ENCODE results near the gene SPEG.
"Not testable (repeated sequence)": the region's sequence is repeated elsewhere in the genome, so short reads cannot be mapped to it uniquely, and the experiment has no call there.

Gene SPEG

GRCh38 chr2:219434718-219435525 is at the start of gene SPEG:
Gene SPEG (plus strand): TSS chr2:219434843. CDS start chr2:219434978, 135 bp downstream.
- no peak for DNase-seq (ENCODE audit: low read depth)

GRCh38 chr2:219384859-219385258 is 49.8 kb upstream of the SPEG start:
- no peak for DNase-seq (ENCODE audit: low read depth)

- DNase-seq (ENCODE audit: low read depth) = no peak
Observed at GRCh38 chr2:219385958-219386520, 48.6 kb upstream of the SPEG start.

GRCh38 chr2:219386532-219387280 is 47.9 kb upstream of the SPEG start:
- DNase-seq (ENCODE audit: low read depth) = peak; percentile 27

- DNase-seq (ENCODE audit: low read depth) = peak; percentile 91
Observed at GRCh38 chr2:219387306-219388120, 47.1 kb upstream of the SPEG start, which contains the start of gene DNPEP. Gene DNPEP (minus strand): TSS chr2:219387912. CDS start chr2:219387794, 118 bp downstream.

- DNase-seq (ENCODE audit: low read depth) = peak; percentile 96
Observed at GRCh38 chr2:219388121-219388906, 46.3 kb upstream of the SPEG start.

- DNase-seq (ENCODE audit: low read depth) = no peak
Observed at GRCh38 chr2:219388907-219389156, 45.8 kb upstream of the SPEG start.

- DNase-seq (ENCODE audit: low read depth) = no peak
Observed at GRCh38 chr2:219392754-219393153, 41.9 kb upstream of the SPEG start.

- not testable (repeated sequence) for DNase-seq (ENCODE audit: low read depth)
Observed at GRCh38 chr2:219395056-219395455, 39.6 kb upstream of the SPEG start.

- no peak for DNase-seq (ENCODE audit: low read depth)
Observed at GRCh38 chr2:219395609-219396008, 39.0 kb upstream of the SPEG start.

GRCh38 chr2:219396863-219397457 is 37.7 kb upstream of the SPEG start:
- DNase-seq (ENCODE audit: low read depth) = no peak

- no peak for DNase-seq (ENCODE audit: low read depth)
Observed at GRCh38 chr2:219398721-219399363, 35.8 kb upstream of the SPEG start.

GRCh38 chr2:219399716-219400478 is 34.7 kb upstream of the SPEG start:
- no peak for DNase-seq (ENCODE audit: low read depth)

- no peak for DNase-seq (ENCODE audit: low read depth)
Observed at GRCh38 chr2:219400562-219400961, 34.1 kb upstream of the SPEG start.

GRCh38 chr2:219401606-219402005 is 33.0 kb upstream of the SPEG start:
- no peak for DNase-seq (ENCODE audit: low read depth)

- peak; percentile 88 for DNase-seq (ENCODE audit: low read depth)
Observed at GRCh38 chr2:219402665-219403515, 31.8 kb upstream of the SPEG start.

GRCh38 chr2:219403861-219404260 is 30.8 kb upstream of the SPEG start:
- DNase-seq (ENCODE audit: low read depth) = no peak

- DNase-seq (ENCODE audit: low read depth) = no peak
Observed at GRCh38 chr2:219404291-219404910, 30.2 kb upstream of the SPEG start.
